ENCODE measurements around the gene PPM1A.

Gene PPM1A

DNA sequence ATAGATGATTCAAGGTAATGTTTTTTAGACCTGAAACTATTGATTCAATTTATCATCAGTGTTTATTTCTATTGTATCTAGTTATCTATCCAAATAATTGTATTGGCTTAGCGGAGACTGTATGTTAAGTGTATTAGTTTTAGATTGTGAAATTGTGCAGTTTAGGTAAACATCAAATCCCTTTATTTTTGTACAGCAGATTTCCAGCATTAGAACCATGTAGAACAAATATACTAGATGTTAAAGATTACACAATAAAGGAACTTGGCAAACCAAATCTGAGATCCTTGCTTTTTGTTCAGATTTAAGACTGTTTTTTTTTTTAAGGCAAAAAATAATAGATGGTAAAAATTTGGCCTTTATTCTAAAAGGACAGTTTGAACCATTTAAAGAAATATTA is 39.3 kb downstream of the PPM1A start:
- no peak overlapping the region for H3K9ac ChIP-seq (ENCODE audit: low read length)
- H3K36me3 ChIP-seq (ENCODE audit: low read length) = peaks cover 39% of the 10 kb centered on the region; the same call in 1 of the 2 replicates
- no peak overlapping the region for H2AFZ ChIP-seq (ENCODE audit: low read depth, low read length, severe bottlenecking)
- no peak overlapping the region for H3K4me2 ChIP-seq (ENCODE audit: low read depth, low read length, poor library complexity, severe bottlenecking)
- H4K20me1 ChIP-seq (ENCODE audit: low read depth, low read length) = no peaks in the 10 kb centered on the region
- H3K9me2 ChIP-seq (replicated peaks; ENCODE audit: insufficient read depth, low read length) = no peaks in the 10 kb centered on the region
- H3K27me3 ChIP-seq (ENCODE audit: low read length) = no peaks in the 10 kb centered on the region
- peaks cover 5% of the 10 kb centered on the region; the same call in 1 of the 2 replicates for H3F3A ChIP-seq (ENCODE audit: insufficient read depth)
- no peak for TF ChIP-seq EZH2phosphoT487 (conservative IDR thresholded peaks at IDR 0.05; ENCODE audit: low read length)
- TF ChIP-seq, protein P1, sequence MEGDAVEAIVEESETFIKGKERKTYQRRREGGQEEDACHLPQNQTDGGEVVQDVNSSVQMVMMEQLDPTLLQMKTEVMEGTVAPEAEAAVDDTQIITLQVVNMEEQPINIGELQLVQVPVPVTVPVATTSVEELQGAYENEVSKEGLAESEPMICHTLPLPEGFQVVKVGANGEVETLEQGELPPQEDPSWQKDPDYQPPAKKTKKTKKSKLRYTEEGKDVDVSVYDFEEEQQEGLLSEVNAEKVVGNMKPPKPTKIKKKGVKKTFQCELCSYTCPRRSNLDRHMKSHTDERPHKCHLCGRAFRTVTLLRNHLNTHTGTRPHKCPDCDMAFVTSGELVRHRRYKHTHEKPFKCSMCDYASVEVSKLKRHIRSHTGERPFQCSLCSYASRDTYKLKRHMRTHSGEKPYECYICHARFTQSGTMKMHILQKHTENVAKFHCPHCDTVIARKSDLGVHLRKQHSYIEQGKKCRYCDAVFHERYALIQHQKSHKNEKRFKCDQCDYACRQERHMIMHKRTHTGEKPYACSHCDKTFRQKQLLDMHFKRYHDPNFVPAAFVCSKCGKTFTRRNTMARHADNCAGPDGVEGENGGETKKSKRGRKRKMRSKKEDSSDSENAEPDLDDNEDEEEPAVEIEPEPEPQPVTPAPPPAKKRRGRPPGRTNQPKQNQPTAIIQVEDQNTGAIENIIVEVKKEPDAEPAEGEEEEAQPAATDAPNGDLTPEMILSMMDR (IDR thresholded peaks at IDR 0.05; ENCODE audit: insufficient read depth, low read length, poor library complexity, severe bottlenecking) = no peak
- H3K9me3 ChIP-seq (ENCODE audit: insufficient read depth, low read length) = no peaks in the 10 kb centered on the region
- H3K79me2 ChIP-seq (ENCODE audit: insufficient read depth, low read length) = no peaks in the 10 kb centered on the region; the same call in 1 of the 2 replicates
- no peak overlapping the region for H3K4me3 ChIP-seq (ENCODE audit: insufficient read depth, low read length, poor library complexity, severe bottlenecking)
- no peak overlapping the region for H3K27ac ChIP-seq (ENCODE audit: low read depth, low read length)

DNA sequence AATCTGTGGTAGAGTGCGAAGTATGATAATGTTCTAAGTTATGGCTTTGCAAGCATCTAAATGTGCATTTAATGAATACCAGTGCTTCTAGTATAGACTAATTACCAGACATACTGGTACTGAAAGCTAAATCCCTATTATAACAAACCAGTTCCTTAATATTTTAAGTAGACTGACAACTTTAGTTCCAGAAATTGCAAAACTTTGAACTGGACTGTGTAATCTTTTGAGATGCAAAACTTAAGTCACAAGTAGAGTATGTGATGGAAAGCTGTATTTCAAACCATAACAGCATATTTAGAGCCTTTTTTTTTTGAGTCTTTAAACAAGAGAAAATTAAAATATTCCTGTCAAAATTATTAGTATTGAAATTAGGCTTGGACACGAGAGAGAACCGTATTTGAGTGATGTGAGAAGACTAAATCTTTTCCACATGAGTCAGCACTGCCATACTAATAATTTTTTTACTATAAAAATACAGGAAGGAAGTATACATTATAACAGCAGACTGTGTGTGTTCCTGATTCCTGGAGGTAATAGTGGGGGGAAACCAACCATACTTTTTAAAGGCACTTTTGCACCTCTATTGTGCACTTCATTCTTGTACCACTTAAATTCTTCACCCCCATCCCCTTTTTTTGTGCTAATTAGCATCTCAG is 45.5 kb downstream of the PPM1A start:
- Histone ChIP-seq H4K20me1 (ENCODE audit: low read depth, low read length) (no peaks in the 10 kb centered on the region), H3K9ac (ENCODE audit: low read length) (no peak overlapping the region), H3K27me3 (ENCODE audit: low read length) (no peaks in the 10 kb centered on the region), H2AFZ (ENCODE audit: low read depth, low read length, severe bottlenecking) (no peak overlapping the region), H3K36me3 (ENCODE audit: low read length) (peaks cover 16% of the 10 kb centered on the region; the same call in 1 of the 2 replicates), H3K9me3 (ENCODE audit: insufficient read depth, low read length) (no peaks in the 10 kb centered on the region), H3K79me2 (ENCODE audit: insufficient read depth, low read length) (no peaks in the 10 kb centered on the region), H3F3A (ENCODE audit: insufficient read depth) (no peaks in the 10 kb centered on the region), H3K27ac (ENCODE audit: low read depth, low read length) (no peak overlapping the region), H3K4me3 (ENCODE audit: insufficient read depth, low read length, poor library complexity, severe bottlenecking) (no peak overlapping the region), H3K9me2 (replicated peaks; ENCODE audit: insufficient read depth, low read length) (no peaks in the 10 kb centered on the region), H3K4me2 (ENCODE audit: low read depth, low read length, poor library complexity, severe bottlenecking) (no peak overlapping the region)
- TF ChIP-seq EZH2phosphoT487 (conservative IDR thresholded peaks at IDR 0.05; ENCODE audit: low read length) = no peak
- TF ChIP-seq, protein P1 (IDR thresholded peaks at IDR 0.05; ENCODE audit: insufficient read depth, low read length, poor library complexity, severe bottlenecking) = no peak

DNA sequence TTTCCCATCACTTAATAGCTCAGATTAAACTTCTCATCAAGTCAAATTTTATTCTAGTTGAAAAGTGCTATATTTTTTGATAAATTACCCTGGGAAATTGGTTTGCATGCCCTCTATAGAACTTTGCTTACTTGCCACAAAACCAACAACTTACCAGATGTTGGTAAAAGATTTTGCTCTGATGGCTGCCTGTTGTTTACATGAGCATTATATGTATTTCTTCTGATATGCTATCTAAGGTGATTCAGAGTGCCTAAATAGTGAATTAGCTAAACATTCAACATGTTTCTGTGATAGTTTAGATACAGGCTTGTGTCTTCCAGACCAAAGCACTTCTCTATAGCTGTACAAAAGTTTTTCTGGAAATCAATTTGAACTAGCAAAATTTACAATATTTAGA is 51.0 kb downstream of the PPM1A start:
- Histone ChIP-seq H3K4me2 (ENCODE audit: low read depth, low read length, poor library complexity, severe bottlenecking) (no peak overlapping the region), H3K79me2 (ENCODE audit: insufficient read depth, low read length) (no peaks in the 10 kb centered on the region), H3K9ac (ENCODE audit: low read length) (no peak overlapping the region), H3F3A (ENCODE audit: insufficient read depth) (no peaks in the 10 kb centered on the region), H3K27ac (ENCODE audit: low read depth, low read length) (no peak overlapping the region), H4K20me1 (ENCODE audit: low read depth, low read length) (no peaks in the 10 kb centered on the region), H3K36me3 (ENCODE audit: low read length) (no peaks in the 10 kb centered on the region), H3K9me2 (replicated peaks; ENCODE audit: insufficient read depth, low read length) (no peaks in the 10 kb centered on the region), H3K9me3 (ENCODE audit: insufficient read depth, low read length) (no peaks in the 10 kb centered on the region), H3K27me3 (ENCODE audit: low read length) (no peaks in the 10 kb centered on the region), H3K4me3 (ENCODE audit: insufficient read depth, low read length, poor library complexity, severe bottlenecking) (no peak overlapping the region), H2AFZ (ENCODE audit: low read depth, low read length, severe bottlenecking) (no peak overlapping the region)
- TF ChIP-seq EZH2phosphoT487 (conservative IDR thresholded peaks at IDR 0.05; ENCODE audit: low read length) = no peak
- TF ChIP-seq, protein P1 (IDR thresholded peaks at IDR 0.05; ENCODE audit: insufficient read depth, low read length, poor library complexity, severe bottlenecking) = no peak
